GM12874 (cell line): ENCODE measurements around the gene C1orf167.

Experiments used
- TF ChIP-seq, protein P1 (sequence below): IDR thresholded peaks from 2 replicates; pipeline ENCODE4 v1.5.1; 2011; ENCODE audit warnings: low read depth, mild to moderate bottlenecking, control low read depth, low read length, moderate library complexity; ENCODE audit not compliant: insufficient read depth

C1orf167 gene

DNA sequence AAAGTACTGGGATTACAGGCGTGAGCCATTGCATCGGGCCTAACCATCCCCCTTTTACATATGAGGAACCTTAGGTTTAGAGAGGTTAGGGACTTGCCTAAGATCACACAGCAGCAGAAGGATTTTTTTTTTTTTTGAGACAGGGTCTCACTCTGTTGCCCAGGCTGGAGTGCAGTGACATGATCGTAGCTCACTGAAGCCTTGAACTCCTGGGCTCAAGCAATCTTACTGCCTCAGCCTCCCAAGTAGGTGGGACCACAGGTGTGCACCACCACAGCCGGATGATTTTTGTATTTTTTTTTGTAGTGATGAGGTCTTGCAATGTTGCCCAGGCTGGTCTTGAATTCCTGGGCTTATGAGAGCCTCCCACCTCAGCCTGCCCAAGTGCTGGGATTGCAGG, 2.2 kb upstream of the C1orf167 start:
- TF ChIP-seq, protein P1, sequence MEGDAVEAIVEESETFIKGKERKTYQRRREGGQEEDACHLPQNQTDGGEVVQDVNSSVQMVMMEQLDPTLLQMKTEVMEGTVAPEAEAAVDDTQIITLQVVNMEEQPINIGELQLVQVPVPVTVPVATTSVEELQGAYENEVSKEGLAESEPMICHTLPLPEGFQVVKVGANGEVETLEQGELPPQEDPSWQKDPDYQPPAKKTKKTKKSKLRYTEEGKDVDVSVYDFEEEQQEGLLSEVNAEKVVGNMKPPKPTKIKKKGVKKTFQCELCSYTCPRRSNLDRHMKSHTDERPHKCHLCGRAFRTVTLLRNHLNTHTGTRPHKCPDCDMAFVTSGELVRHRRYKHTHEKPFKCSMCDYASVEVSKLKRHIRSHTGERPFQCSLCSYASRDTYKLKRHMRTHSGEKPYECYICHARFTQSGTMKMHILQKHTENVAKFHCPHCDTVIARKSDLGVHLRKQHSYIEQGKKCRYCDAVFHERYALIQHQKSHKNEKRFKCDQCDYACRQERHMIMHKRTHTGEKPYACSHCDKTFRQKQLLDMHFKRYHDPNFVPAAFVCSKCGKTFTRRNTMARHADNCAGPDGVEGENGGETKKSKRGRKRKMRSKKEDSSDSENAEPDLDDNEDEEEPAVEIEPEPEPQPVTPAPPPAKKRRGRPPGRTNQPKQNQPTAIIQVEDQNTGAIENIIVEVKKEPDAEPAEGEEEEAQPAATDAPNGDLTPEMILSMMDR: no peak

DNA sequence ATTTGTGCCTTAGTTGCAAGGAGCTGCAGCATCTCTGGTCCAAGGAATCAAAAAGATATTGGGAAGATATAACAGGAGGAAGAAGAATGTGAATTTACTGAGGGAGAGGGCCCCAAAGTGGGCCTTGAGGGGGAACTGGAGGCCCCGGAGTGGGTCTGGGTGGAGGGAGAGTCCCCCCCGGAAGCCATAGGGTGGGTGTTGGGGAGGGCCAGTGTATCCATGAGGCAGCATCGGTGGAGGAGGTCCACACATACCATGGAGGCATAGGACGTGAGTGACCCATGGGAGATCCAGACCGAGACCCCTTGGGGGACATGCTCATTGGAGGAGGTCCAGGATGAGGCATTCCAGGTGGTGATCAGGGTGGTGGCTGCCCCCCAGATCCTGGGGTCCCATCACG, 708 bp upstream of the C1orf167 start:
- TF ChIP-seq, protein P1: no peak

DNA sequence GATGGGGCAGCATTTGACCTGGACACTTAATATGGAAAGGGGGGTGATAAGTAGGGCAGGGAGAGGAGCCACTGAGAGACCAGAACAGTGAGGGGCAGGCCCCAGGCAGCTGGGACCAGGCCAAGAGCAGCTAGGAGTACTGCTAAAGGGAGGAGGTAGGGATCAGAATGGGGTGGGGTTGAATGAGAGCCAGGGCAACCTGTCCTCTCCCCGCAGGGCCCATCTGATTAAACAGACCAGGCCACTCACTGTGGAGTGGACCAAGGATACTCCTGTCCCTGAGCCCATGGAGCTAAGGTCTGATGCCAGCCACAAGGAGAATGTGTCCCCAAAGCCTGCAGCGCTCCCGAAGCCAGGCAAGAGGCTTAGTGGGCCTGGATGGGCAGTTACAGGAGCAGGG, 2.1 kb downstream of the C1orf167 start:
- TF ChIP-seq, protein P1: no peak

DNA sequence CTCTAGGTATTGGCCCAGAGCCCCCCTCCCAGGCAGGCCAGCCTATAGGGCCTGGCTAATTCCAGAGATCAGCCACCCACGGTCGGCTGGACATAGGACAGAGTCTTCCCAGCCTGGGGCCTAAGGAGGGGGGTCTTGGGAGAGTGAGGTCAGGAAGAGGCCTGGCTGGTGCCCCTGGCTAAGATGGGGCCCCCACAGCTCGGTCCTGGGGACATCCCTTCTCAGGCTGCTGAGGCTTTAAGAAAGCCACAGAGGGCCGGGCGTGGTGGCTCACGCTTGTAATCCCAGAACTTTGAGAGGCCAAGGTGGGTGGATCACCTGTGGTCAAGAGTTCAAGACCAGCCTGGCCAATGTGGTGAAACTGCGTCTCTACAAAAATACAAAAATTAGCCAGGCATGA, 2.5 kb downstream of the C1orf167 start:
- TF ChIP-seq, protein P1: no peak

DNA sequence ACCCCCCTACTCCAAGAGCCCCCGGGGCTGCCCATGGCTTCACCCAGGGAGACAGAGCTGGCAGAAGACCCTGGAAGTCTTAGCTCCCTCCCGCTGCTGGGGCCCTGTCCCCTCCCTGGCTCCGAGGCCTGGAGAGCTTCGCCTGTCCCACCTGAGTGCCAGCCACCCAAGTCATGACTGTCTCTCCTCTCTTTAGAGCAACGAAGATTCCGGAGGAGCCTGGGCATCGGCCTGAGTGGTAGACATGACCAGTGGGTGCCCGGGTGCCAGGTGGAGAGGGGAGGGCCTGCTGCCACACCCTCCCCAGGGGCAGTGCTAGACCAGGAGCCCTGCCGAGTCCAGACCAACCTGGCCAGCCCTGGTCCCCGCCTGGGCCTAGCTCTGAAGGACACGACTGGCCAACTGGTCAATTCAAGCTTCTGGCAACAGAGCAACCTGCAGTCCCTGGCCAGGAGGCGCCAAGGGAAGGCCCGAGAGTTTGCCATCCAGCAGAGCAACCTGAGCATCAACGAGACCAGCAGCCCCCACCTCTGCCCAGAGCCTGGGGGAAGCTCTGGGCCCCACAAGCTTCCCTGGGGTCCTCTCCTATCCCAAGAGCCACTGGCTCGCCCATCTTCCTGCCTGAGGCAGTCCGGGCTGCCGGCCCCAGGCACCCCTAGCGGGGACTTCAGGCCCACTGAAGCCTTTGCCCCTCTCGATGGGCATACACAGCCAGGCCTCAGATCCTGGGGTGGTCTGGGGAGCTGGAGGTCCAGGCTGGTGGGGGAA, 3.9 kb downstream of the C1orf167 start:
- TF ChIP-seq, protein P1: no peak

DNA sequence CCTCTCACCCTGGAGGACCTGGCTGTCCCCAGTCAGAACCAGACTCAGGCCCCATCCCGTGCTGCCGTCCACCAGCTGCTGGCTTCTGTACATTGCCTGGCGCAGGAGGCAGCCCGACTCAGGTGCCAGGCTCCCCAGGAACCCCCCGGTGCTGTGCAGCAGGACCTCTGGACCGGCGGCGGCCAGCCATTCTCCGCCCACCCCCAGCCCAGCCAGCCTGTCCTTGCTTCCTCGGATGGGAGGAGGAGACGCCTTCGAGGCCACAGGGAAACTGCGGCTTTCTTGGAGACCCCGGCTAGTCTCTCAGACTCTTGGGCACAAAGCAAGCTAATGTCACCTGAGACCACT, 4.4 kb downstream of the C1orf167 start:
- TF ChIP-seq, protein P1: no peak

DNA sequence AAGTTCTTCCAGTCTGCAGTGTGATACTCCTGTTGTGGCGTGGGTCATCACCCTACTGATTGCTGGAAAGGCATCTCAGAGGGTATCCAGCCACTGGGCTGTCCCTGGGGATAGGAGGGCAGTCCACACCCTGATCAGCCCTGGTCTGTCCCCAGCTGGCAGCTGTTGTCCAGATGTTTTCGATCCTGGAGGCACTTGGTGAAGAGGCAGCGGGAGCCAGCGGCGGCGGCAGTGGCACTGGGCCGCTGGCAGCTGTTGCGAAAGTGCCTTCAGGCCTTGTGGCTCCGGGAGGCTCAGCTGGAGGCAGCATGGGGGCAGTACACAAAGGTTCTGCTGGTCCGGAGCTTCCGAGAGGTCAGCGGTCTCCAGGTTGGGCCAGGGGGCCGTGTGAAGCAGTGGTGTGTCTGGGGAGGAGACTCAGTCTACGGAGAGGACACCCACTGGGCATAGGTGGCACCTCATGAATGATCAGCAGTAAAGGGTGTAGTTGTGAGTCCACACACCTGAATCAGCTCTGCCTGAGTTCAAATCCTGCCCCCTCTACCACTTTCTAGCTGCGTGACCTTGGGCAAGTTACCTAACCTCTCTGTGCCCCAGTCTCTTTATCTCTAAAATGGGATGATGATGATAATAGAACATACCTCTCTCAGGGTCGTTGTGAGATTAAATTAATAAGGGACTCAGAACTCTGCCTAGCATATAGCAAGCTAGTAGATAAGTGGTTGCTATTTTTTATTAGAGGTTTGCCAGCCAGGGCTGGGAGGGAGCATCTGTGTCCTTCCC, 6.1 kb downstream of the C1orf167 start:
- TF ChIP-seq, protein P1: no peak
